RWPE1 (cell line): ENCODE results near the gene SYNE1.

Source experiments
- CTCF ChIA-PET: fragments of 350-600 bp; sonication (Branson Sonifier 250); formaldehyde crosslinking; extraction: SDS; loops from one replicate; lab custom pipeline; 2021; lab: Yijun Ruan, JAX
- POLR2A ChIA-PET: fragments of 400-600 bp; formaldehyde crosslinking; extraction: SDS; loops from one replicate; lab custom pipeline; 2020; ENCODE audit warnings: antibody characterized with exemption; ENCODE audit not compliant: low non-redundant PET; lab: Yijun Ruan, JAX
- DNase-seq: peaks from one replicate; pipeline ENCODE4 v3.0.0; 2012; ENCODE audit warnings: low spot score
- H3K27ac ChIP-seq: fragments of 450-650 bp; 2 replicates; pipeline ENCODE4 v1.5.1; 2017
- TF ChIP-seq, protein P1 (sequence below): fragments of 450-650 bp; conservative IDR thresholded peaks from 2 replicates; pipeline ENCODE4 v1.5.1; 2017; ENCODE audit warnings: low read depth, mild to moderate bottlenecking

The SYNE1 gene

DNA sequence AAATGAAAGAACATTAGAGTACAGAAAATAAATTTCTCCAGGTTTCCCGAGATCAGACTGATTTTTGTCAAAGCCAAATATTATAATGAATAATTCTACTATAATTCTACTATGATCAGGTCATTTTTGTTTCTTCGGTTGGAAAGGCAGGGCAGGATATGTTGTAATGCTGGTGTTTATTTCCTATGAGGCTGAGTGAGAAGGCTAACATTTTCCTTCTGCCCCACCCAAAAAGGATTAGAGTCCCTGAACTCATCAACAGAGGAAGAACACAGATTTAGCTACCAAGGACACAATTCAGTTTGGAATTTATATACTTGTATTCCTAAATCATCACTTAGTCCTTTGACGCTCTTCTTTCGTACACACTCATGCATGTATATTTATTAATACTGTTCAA is 318.9 kb downstream of the SYNE1 start:
- ChIA-PET CTCF (no interaction called here), POLR2A (no interaction called here)
- TF ChIP-seq, protein P1, sequence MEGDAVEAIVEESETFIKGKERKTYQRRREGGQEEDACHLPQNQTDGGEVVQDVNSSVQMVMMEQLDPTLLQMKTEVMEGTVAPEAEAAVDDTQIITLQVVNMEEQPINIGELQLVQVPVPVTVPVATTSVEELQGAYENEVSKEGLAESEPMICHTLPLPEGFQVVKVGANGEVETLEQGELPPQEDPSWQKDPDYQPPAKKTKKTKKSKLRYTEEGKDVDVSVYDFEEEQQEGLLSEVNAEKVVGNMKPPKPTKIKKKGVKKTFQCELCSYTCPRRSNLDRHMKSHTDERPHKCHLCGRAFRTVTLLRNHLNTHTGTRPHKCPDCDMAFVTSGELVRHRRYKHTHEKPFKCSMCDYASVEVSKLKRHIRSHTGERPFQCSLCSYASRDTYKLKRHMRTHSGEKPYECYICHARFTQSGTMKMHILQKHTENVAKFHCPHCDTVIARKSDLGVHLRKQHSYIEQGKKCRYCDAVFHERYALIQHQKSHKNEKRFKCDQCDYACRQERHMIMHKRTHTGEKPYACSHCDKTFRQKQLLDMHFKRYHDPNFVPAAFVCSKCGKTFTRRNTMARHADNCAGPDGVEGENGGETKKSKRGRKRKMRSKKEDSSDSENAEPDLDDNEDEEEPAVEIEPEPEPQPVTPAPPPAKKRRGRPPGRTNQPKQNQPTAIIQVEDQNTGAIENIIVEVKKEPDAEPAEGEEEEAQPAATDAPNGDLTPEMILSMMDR: no peak
- H3K27ac ChIP-seq: no peak overlapping the region
- no peak for DNase-seq

- ChIA-PET POLR2A (no interaction called here), CTCF (no interaction called here)
- H3K27ac ChIP-seq: no peak overlapping the region
- DNase-seq: no peak
- TF ChIP-seq, protein P1: no peak
Measured at GRCh38 chr6:152316024-152316423, 321.1 kb downstream of the SYNE1 start.

DNA sequence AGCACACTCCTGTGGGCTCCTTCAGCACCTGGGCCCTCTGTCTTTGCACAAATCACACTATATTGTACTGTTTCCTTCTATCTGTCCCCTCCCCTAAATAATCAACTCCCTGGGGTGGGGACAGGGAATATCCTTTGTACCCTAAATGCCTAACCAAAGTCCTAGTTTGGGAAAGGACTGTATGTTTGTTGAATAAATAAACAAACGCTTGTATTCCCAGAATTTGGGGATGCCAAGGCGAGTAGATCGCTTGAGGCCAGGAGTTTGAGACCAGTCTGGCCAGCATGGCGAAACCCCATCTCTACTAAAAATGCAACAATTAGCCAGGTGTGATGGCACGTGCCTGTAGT is 322.7 kb downstream of the SYNE1 start:
- TF ChIP-seq, protein P1: no peak
- no peak overlapping the region for H3K27ac ChIP-seq
- DNase-seq: no peak
- CTCF ChIA-PET: no interaction called here
- POLR2A ChIA-PET: no interaction called here

DNA sequence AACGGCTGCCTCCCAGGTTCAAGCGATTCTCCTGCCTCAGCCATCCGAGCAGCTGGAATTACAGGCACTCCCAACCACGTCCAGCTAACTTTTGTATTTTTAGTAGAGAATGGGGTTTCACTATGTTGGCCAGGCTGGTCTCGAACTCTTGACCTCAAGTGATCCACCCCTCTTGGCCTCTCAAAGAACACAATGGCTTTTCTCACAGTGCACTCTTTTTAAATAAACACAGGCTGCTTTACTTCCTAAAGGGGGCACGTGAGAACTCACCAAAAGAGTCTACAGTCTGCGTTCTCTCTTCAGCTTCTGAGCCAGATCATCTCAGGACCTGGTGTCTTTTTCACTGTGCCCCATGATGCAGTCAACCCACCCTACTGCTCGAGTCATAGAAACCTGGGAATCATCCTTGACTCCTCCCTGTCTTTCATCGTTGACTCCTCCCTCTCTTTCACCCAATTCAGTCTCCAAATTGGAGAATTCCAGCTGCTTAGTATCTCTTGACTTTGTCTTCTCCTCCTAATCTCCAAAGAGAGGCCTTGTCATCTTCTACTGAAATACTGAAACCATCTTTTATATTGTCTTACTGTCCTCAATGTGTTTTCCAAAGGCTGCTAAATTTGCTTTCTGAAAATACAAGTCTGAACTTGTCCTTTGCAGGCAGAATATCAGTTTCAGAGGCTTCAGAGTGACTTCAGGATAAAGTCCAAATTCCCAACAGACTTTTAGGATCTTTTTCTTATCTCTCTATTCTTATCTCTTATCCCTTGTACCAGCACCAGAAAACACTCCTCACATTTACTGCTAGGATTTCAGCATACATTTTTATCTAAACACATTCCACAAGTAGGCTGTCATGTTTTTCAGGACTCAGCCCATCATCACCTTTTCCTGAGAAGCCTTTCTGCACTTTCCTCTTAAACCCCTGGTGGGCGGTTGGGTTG is 323.4 kb downstream of the SYNE1 start:
- ChIA-PET POLR2A (no interaction called here), CTCF (no interaction called here)
- TF ChIP-seq, protein P1: no peak
- no peak overlapping the region for H3K27ac ChIP-seq
- no peak for DNase-seq

DNA sequence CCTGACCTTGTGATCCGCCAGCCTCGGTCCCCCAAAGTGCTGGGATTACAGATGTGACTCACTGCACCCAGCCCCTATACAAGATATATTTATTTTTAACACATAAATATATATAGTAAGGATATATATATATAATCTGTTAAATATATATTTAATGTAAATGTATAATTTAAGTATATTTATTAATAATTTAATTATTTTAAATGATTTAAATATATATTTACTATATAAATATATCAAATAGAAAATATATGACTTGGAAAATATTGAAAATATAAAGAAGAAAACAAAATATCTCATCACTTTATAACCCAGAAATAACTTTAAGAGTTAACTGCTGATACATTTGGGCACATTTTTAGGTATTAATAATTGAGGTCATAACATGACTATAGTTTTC is 324.7 kb downstream of the SYNE1 start:
- ChIA-PET POLR2A (no interaction called here), CTCF (no interaction called here)
- no peak for DNase-seq
- TF ChIP-seq, protein P1: no peak
- H3K27ac ChIP-seq: no peak overlapping the region

DNA sequence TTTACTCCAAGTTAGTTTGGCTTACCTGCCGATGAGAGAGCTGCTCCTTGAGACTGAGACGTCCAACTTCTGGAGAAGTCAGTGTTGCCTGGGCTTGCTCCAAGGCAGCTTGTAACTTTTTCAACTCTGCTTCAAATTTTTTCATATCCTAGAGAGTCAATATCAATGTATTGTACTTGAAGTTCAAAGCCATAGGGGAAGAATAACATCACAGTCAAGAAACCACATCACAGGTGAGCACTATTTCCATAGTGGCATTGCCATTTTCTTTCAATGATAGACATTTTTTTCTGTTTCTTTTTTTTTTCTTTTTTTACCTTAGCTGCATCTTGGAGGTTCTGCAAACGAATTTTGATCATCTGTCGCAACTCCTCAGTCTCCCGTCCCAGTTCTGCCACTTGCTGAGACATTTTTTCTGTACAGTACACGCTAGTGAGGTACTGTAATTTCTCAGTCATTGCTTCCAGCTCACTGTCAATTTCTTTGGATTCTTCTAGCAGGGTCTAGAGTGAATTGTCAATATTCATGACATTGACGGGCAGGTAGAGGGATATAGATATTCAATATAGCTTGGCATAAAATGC is 326.7 kb downstream of the SYNE1 start:
- CTCF ChIA-PET: no interaction called here
- TF ChIP-seq, protein P1: no peak
- POLR2A ChIA-PET: no interaction called here
- H3K27ac ChIP-seq: no peak overlapping the region
- no peak for DNase-seq
